NT2/D1 (cell line): ENCODE results near the gene FGF3.

Experiments
- YY1 ChIP-seq: IDR thresholded peaks from 2 replicates; pipeline ENCODE4 v1.6.1; 2011; ENCODE audit not compliant: insufficient read length, insufficient read depth
- ZNF274 ChIP-seq: IDR thresholded peaks from 2 replicates; pipeline ENCODE4 v1.6.1; 2011; ENCODE audit warnings: mild to moderate bottlenecking, low read depth, low read length

- TF ChIP-seq YY1 (no peak), ZNF274 (no peak)
Measured at GRCh38 chr11:69822676-69823494, 3.7 kb upstream of the FGF3 start.
